SU-DHL-6 (cell line): ENCODE data around the gene SPCS1.

Experiments used
- CTCF ChIP-seq: fragments of 200-600 bp; sonication (generic); IDR thresholded peaks from one replicate; pipeline ENCODE4 v1.5.1; 2017; ENCODE audit warnings: antibody characterized with exemption, mild to moderate bottlenecking, low read length, moderate library complexity; ENCODE audit not compliant: insufficient read depth, poor library complexity, severe bottlenecking
- EZH2phosphoT487 ChIP-seq: fragments of 200-600 bp; sonication (generic), shearing (Covaris generic); conservative IDR thresholded peaks from 2 replicates; pipeline ENCODE4 v1.6.1; 2018; ENCODE audit warnings: mild to moderate bottlenecking, antibody characterized with exemption, low read length, moderate library complexity, mixed read lengths

GRCh38 chr3:52733256-52733891 lies 27.5 kb downstream of the SPCS1 start:
- TF ChIP-seq CTCF: no peak
- no peak for TF ChIP-seq EZH2phosphoT487
